ENCODE data around the gene TBC1D4.
"Not testable (repeated sequence)": the region's sequence is repeated elsewhere in the genome, so short reads cannot be mapped to it uniquely, and the experiment has no call there.

TBC1D4 gene

GRCh38 chr13:75258159-75258782, 223.7 kb downstream of the TBC1D4 start:
- peak; percentile 59 for DNase-seq (ENCODE audit: low read depth, low spot score)

DNA sequence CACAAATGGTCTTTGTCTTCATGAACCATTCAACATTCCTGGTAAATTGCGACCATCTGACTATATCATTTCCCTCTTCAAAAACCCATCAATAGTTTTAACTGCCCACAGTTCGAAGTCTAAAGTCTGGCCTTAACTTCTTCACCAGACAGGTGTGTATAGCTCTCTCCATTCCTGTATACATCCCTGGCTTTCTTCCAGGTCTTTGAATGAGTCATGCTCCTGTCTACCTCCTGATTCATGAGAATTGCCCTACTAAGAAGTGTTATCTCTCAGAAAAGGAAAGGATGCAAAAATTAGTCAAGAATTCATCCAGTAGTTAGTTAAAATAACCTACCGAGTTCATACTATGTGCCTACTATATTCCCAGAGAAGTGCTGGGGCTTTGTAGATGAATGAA, 225.0 kb downstream of the TBC1D4 start:
- DNase-seq (ENCODE audit: low read depth, low spot score), result no peak
- no peak overlapping the region for H3K4me3 ChIP-seq (ENCODE audit: low read length)

More at GRCh38 chr13:75258159-75258782, 223.7 kb downstream of the TBC1D4 start:
- H3K4me3 ChIP-seq (ENCODE audit: low read length), result no peak overlapping the region

- no peak for DNase-seq (ENCODE audit: low read depth, low spot score)
- no peak overlapping the region for H3K4me3 ChIP-seq (ENCODE audit: low read length)
Measured at GRCh38 chr13:75255653-75256052, 226.3 kb downstream of the TBC1D4 start.

- DNase-seq (ENCODE audit: low read depth, low spot score), result no peak
- H3K4me3 ChIP-seq (ENCODE audit: low read length), result no peak overlapping the region
Measured at GRCh38 chr13:75255147-75255546, 226.8 kb downstream of the TBC1D4 start.

DNA sequence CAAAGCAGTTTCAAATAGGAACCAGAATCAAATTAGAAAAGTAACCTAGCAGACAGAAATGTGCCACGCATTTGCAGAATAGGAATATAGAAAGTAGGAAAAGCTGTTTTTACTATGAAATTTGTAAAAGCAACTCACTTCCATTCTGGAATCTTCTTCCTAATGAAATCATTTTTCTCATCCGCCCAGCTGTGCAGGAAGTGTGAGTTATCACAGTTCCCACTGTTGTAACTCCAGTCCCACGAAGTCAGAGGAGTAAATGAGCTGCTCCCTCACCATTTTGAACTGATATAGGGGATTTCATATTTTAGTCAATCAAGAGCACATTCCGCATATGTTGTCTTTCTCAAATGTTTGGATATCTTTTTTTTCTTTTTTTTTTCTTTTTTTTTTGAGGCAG, 230.8 kb downstream of the TBC1D4 start:
- H3K4me3 ChIP-seq (ENCODE audit: low read length), result no peak overlapping the region
- no peak for DNase-seq (ENCODE audit: low read depth, low spot score)

DNA sequence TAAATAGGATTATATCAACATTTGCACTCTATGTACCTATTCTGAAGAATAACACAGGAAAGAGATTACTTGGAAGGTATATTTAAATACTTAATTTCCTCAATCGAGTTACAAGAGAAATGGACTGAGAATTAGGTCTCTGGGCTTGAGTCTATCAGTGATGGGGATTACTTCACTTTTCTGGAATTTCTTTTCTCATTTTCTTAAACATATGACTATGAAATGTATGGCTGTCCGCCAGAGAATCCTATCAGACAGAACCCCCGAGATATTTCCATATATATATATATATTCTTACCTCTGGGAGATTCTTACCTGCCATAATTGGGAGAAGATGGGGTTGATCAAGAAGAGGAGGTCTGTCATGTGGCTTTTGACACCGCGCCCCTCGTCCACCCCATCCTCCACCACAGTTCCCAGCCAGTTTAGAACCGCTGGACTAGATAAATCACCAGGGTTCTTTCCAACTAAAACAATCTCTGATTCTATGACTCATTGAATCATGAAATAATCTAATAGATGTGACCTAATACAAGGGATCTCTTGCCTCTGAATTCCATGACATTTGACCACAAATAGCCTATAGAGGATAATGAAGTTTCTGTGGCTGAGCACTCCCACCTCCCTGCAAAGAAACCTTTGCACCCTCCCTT, 231.3 kb downstream of the TBC1D4 start:
- no peak for DNase-seq (ENCODE audit: low read depth, low spot score)

GRCh38 chr13:75245578-75245977, 236.4 kb downstream of the TBC1D4 start:
- H3K4me3 ChIP-seq (ENCODE audit: low read length); DNase-seq (ENCODE audit: low read depth, low spot score): not testable (repeated sequence)

More for the DNA sequence above, 231.3 kb downstream of the TBC1D4 start:
- H3K4me3 ChIP-seq (ENCODE audit: low read length), result no peak overlapping the region

DNA sequence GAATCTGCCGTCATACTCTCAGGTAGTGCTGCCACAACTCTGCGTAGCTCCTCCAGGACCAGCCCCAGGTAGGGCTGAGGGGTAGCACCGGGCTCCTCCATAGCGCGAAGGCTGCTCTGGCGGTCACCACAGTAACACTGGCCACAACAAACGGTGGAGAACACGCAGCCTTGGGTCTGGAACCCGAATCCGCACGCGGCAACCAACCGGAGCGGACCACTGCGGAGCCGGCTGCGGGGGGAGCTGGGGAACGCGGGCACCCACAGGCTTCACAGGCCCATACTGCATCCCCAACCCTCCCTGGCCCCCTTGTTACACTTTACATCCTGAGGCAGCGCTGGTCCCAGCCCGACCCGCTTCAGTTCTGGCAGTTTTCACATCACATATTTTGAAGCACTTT, 241.7 kb downstream of the TBC1D4 start:
- not testable (repeated sequence) for DNase-seq (ENCODE audit: low read depth, low spot score); H3K4me3 ChIP-seq (ENCODE audit: low read length)

- H3K4me3 ChIP-seq (ENCODE audit: low read length), result no peak overlapping the region
- DNase-seq (ENCODE audit: low read depth, low spot score), result no peak
Measured at GRCh38 chr13:75236774-75237173, 245.2 kb downstream of the TBC1D4 start.
